ENCODE data around the gene WSB1.

WSB1 gene

GRCh38 chr17:27340575-27340974, 46.7 kb downstream of the WSB1 start:
- DNase-seq = no peak

- DNase-seq = no peak
Observed at GRCh38 chr17:27341041-27341471, 47.1 kb downstream of the WSB1 start.

GRCh38 chr17:27342059-27342458, 48.1 kb downstream of the WSB1 start:
- DNase-seq = no peak

GRCh38 chr17:27343294-27343693, 49.4 kb downstream of the WSB1 start:
- no peak for DNase-seq

- DNase-seq = no peak
Observed at GRCh38 chr17:27343977-27344607, 50.2 kb downstream of the WSB1 start.

- DNase-seq = no peak
Observed at GRCh38 chr17:27345141-27345904, 51.4 kb downstream of the WSB1 start.

GRCh38 chr17:27346228-27346899, 52.5 kb downstream of the WSB1 start:
- DNase-seq = no peak

GRCh38 chr17:27348196-27348595, 54.3 kb downstream of the WSB1 start:
- no peak for DNase-seq

GRCh38 chr17:27349540-27350021, 55.7 kb downstream of the WSB1 start:
- no peak for DNase-seq

- DNase-seq = no peak
Observed at GRCh38 chr17:27351759-27352158, 57.8 kb downstream of the WSB1 start.

- no peak for DNase-seq
Observed at GRCh38 chr17:27352448-27353032, 58.6 kb downstream of the WSB1 start.

GRCh38 chr17:27353033-27353460, 59.1 kb downstream of the WSB1 start:
- no peak for DNase-seq

GRCh38 chr17:27353461-27354050, 59.6 kb downstream of the WSB1 start:
- DNase-seq = peak; percentile 95

GRCh38 chr17:27354051-27354490, 60.2 kb downstream of the WSB1 start:
- no peak for DNase-seq

- peak; percentile 24 for DNase-seq
Observed at GRCh38 chr17:27354491-27355081, 60.7 kb downstream of the WSB1 start.

- DNase-seq = no peak
Observed at GRCh38 chr17:27355419-27355818, 61.5 kb downstream of the WSB1 start.

GRCh38 chr17:27356091-27356705, 62.3 kb downstream of the WSB1 start:
- no peak for DNase-seq

- no peak for DNase-seq
Observed at GRCh38 chr17:27357236-27357635, 63.3 kb downstream of the WSB1 start.

GRCh38 chr17:27360507-27360906, 66.6 kb downstream of the WSB1 start:
- no peak for DNase-seq

GRCh38 chr17:27361695-27362094, 67.8 kb downstream of the WSB1 start:
- DNase-seq = no peak

GRCh38 chr17:27362503-27362902, 68.6 kb downstream of the WSB1 start:
- DNase-seq = no peak

GRCh38 chr17:27362909-27363308, 69.0 kb downstream of the WSB1 start:
- DNase-seq = no peak
